ENCODE results near the gene FGF2.
A peak's percentile ranks its signal among the peaks of the same experiment; 100 is the strongest.
"Not testable (repeated sequence)": the region's sequence is repeated elsewhere in the genome, so short reads cannot be mapped to it uniquely, and the experiment has no call there.

Gene FGF2

DNA sequence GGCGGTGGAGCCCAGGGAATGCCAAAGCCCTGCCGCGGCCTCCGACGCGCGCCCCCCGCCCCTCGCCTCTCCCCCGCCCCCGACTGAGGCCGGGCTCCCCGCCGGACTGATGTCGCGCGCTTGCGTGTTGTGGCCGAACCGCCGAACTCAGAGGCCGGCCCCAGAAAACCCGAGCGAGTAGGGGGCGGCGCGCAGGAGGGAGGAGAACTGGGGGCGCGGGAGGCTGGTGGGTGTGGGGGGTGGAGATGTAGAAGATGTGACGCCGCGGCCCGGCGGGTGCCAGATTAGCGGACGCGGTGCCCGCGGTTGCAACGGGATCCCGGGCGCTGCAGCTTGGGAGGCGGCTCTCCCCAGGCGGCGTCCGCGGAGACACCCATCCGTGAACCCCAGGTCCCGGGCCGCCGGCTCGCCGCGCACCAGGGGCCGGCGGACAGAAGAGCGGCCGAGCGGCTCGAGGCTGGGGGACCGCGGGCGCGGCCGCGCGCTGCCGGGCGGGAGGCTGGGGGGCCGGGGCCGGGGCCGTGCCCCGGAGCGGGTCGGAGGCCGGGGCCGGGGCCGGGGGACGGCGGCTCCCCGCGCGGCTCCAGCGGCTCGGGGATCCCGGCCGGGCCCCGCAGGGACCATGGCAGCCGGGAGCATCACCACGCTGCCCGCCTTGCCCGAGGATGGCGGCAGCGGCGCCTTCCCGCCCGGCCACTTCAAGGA lies at the start of gene FGF2:
Gene FGF2, plus strand, starts transcription at position 279 of the 705 bp plus-strand sequence. Its CDS starts 344 bp downstream, at position 623.
- DNase-seq: peak in 1 of 2 donors; percentile 2

GRCh38 chr4:122776916-122777315 lies 49.7 kb upstream of the FGF2 start:
- DNase-seq: no peak

GRCh38 chr4:122777846-122778673 lies 48.6 kb upstream of the FGF2 start:
- no peak for DNase-seq

- no peak for DNase-seq
Observed at GRCh38 chr4:122781486-122781885, 45.1 kb upstream of the FGF2 start.

- no peak for DNase-seq
Observed at GRCh38 chr4:122783301-122784215, 43.1 kb upstream of the FGF2 start.

DNA sequence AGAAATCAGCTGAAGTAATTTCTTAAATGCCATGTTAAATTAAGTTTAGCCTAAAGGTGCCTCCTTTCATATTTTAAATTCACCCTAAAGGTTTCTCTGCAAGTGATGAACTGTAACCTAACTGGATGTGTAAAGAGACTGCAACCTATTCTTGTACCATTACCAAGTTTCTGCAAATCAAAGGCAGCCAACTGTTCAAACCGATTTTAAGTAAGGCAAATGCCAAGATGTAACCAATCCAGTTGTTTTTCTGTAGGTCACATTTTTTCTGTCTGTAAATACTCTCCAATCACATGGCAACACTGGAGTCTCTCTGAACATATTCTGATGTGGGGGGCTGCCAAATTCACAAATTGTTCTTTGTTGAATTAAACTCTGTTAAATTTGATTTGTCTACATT lies 42.4 kb upstream of the FGF2 start:
- DNase-seq: no peak

GRCh38 chr4:122785099-122785498 lies 41.5 kb upstream of the FGF2 start:
- no peak for DNase-seq

GRCh38 chr4:122786296-122786695 lies 40.3 kb upstream of the FGF2 start:
- not testable (repeated sequence) for DNase-seq

DNA sequence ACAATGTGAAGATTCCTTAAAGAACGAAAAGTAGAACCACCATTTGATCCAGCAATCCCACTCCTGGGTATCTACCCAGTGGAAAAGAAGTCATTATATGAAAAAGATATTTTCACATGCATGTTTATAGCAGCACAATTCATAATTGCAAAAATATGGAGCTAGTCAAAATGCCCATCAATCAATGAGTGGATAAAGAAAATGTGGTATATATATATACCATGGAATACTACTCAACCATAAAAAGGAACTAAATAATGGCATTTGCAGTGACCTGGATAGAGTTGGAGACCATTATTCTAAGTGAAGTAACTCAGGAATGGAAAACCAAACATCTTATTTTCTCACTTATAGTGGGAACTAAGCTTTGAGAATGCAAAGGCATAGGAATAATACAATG lies 39.7 kb upstream of the FGF2 start:
- not testable (repeated sequence) for DNase-seq

DNA sequence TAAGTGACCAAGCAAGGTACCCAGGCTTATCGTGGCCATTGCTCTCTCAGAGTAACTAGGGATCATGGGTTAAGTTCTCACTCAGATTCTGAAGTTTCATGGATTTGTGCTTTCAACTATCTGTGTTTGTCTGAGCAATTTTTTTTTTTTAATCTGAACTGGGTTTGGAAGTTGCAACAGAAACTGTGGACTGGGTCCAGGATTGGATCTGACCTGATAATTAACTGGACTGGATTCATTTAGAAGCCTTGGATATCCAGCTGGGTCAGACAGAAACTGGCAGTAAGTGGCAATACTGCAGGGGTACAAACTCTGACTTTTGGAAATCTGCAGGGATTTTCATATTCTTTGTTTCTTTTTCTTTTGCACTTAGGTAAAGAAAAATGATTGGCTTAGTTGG lies 38.7 kb upstream of the FGF2 start:
- DNase-seq: no peak

DNA sequence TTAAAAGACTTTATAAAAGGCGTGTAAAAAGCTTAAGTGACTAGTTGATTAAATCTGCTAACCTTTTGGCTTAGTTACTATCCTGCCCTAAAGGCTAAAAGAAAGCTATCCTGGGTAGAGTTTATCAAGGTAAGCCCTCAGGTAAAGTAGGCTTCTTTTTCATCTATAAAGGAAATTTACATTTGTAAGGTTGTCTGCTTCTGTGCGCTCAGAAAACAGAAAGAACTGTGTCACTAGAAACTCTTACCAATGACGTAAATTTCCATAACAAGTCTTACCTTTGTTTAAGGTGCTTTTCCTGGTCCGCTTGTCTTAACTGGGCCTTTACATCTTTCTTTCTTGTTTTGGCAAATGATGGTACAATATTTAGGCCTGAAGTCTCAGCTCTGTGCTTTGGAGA lies 37.7 kb upstream of the FGF2 start:
- DNase-seq: no peak

GRCh38 chr4:122793811-122794210 lies 32.8 kb upstream of the FGF2 start:
- DNase-seq: no peak

DNA sequence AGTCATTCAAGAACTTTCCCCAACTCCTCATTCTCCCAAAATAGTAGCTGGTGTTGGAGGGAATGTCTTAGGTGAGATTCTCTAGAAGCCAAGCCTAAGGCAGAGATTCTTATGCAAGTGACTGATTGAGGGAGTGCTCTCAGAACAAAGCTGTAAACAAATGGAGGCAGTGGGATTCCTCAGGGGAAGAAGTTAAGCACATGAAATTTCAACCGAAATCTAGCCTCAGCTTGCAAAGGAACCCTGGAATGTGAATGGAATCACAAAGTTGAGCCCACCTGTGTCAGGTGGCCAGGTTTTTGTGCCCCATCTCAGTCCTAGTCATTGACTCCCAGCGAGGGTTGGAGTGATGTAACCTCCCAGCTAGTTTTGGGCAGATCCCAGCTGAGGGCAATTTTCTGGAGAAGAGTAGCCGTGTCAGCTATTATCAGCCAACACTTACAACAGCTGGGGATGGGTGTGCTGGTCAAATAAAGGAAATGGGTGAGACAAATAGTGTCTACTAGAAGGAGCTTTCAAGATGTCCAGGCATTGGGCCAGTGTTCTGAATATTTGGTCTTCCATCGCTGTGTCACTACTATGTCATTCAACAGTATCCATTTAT lies 29.7 kb upstream of the FGF2 start:
- no peak for DNase-seq

GRCh38 chr4:122797405-122798094 lies 29.1 kb upstream of the FGF2 start:
- DNase-seq: no peak

- DNase-seq: no peak
Observed at GRCh38 chr4:122798101-122798500, 28.5 kb upstream of the FGF2 start.

DNA sequence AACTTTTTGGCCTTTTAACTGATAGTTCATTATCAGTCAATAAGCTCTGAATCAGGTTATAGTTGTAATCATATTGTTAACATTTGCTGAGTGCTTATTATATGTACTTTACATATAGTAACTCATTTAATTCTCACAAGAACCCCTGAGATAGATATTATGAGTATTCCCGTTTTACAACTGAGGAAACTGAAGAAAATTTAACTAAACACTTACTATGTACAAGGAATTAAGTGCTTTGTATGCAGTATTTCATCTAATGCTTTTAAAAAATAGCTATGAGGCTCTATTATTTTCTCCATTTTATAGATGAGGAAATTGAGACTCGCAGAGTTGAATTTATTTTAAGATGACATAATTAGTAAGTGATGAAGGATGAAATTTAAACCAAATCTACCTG lies 27.7 kb upstream of the FGF2 start:
- DNase-seq: no peak

DNA sequence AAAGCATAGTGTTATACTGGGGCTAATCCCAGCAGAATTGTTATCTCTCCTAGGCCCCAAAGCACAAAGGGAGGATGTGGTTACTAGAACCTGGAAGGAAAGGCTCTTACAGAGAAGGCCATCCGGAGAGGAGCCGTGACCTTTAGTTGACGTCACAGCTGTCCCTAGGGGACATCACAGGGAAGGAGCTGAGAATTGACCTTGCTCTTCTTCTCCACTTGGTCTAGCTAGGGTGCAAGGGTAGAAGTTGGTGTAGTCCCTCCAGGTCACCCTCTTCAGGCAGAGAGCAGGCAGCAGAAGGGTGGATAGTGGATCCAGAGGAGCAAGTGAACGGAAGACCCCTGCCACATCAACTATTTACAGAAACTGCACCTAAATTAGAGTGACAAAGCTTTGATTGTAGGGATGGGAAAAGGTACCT lies 22.8 kb upstream of the FGF2 start:
- DNase-seq: no peak

DNA sequence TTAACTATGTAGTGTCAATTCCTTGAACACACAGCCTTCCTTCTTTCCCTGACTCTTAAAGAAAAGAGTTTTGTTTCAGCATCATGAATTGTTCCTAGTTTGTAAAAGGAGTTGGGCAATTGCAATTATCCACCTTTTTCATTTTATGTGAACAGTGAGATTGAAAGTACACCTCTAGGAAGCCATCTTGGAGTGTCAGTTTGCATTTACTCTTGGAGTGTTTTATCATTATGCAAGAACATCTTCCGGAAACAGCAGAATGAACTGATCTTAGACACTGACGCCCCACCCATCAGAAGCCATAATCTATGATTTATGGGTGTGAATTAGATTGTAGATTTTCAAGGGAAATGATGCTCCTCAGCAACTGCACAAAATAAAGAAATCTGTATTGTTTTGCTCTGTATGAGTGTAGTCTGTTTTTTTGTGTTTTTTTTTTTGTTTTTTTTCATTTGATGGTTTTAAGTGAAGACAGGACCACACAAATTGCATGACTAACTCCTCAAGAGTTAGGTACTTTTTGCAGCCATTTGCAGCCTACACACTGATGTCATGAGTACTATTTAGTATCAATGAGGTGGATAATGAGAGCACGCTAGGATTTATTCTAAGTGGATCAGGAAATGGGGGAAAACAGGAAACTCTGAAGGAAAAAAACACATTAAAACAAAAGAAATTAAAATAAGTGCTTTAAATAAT lies 19.5 kb upstream of the FGF2 start:
- DNase-seq: no peak

DNA sequence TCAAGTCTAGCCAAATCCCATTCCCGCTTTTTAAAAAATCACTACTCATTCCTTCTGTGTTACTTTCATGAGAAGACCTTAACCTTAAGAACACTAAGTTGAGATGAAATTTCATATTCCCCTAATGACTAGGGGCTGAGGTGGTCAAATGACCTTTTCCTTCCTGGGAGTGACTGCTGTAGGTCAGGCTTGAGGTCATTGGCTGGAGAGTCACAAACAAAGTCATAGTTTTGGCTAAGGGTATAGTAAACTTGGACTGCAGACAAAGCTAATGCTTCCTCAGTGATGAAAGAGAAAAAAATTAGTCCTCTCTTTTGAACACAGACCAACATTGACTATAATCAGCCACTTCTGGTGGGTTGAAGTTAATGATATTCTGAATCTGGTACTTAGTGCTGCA lies 16.0 kb upstream of the FGF2 start:
- DNase-seq: no peak

GRCh38 chr4:122811781-122812180 lies 14.8 kb upstream of the FGF2 start:
- DNase-seq: not testable (repeated sequence)

GRCh38 chr4:122812823-122813222 lies 13.8 kb upstream of the FGF2 start:
- not testable (repeated sequence) for DNase-seq

Data from CD4-positive, alpha-beta T cell treated with Interleukin-1 beta for 1 hour (primary cell).